Sigmoid colon (tissue), 7 donors: ENCODE data around the gene FOXP1. TPM values are rescaled to one million over a fixed set of nuclear protein-coding genes. Genes with fewer than 3 reads are reported as not detected.

Source experiments
- DNase-seq: peaks from one replicate; pipeline ENCODE4 v3.0.0-alpha.2; 2019
- H3K27ac ChIP-seq, 4 donors: fragments of 200-600 bp; sonication (generic); one replicate each; pipeline ENCODE4 v1.5.1; 2016 to 2019; ENCODE audit warnings: mild to moderate bottlenecking in 1 of 4
- H3K27me3 ChIP-seq, 3 donors: fragments of 200-600 bp; sonication (generic); one replicate each; pipeline ENCODE4 v1.5.1; 2019; ENCODE audit warnings: mild to moderate bottlenecking in 1 of 3
- H3K36me3 ChIP-seq, 4 donors: fragments of 200-600 bp; sonication (generic); one replicate each; pipeline ENCODE4 v1.5.1; 2016 to 2019
- H3K4me1 ChIP-seq, 4 donors: fragments of 200-600 bp; sonication (generic); one replicate each; pipeline ENCODE4 v1.5.1; 2017 to 2019
- H3K4me3 ChIP-seq, 4 donors: fragments of 200-600 bp; sonication (generic); one replicate each; pipeline ENCODE4 v1.5.1; 2017 to 2019; ENCODE audit warnings: mild to moderate bottlenecking in 2 of 4, moderate library complexity in 1 of 4
- H3K9me3 ChIP-seq, 4 donors: fragments of 200-600 bp in 3 of 4; sonication (generic) in 3 of 4; one replicate each; pipeline versions ENCODE4 v1.5.1 to v1.6.1; 2013 to 2019
- EP300 ChIP-seq, 4 donors: sonication (generic); formaldehyde crosslinking; IDR thresholded peaks; one replicate each; pipeline ENCODE4 v1.6.1; 2017; ENCODE audit warnings: antibody characterized with exemption in 4 of 4
- POLR2A ChIP-seq, 2 donors: fragments of 450-650 bp; IDR thresholded peaks; one replicate each; pipeline ENCODE4 v1.6.1; 2016; ENCODE audit warnings: antibody characterized with exemption in 2 of 2, mild to moderate bottlenecking in 2 of 2, moderate library complexity in 2 of 2
- POLR2AphosphoS5 ChIP-seq, 4 donors: sonication (generic); formaldehyde crosslinking; IDR thresholded peaks; one replicate each; pipeline ENCODE4 v1.6.1; 2017; ENCODE audit warnings: antibody characterized with exemption in 4 of 4
- WGBS, 2 donors: extraction: QIAGEN DNeasy Blood & Tissue Kit; methylation state at CpG; one replicate each; pipeline ENCODE4 v1.1.7; 2013; 5-methylcytosine and 5-hydroxymethylcytosine counted together
- intact Hi-C: fragments of 100-400 bp; cut with DNase I; formaldehyde crosslinking; loops from one replicate; pipeline ENCODE4 v1.15.1; 2023
- polyA plus RNA-seq, 3 donors: library from polyadenylated mRNA; stranded (reverse); fragments of 200-250 nt; gene quantifications; one replicate each; pipeline ENCODE4 v1.2.3, GENCODE V29; 2013
- total RNA-seq, 4 donors: library from RNA; depleted of rRNA; stranded (reverse); fragments of >200 nt; gene quantifications; one replicate each; pipeline ENCODE4 v1.1.0, GENCODE V29; 2016
- TF ChIP-seq, protein P1 (sequence below), 4 experiments: fragments of 450-650 bp in 3 of 4; fragments of 200-600 bp in 1 of 4; IDR thresholded peaks; one replicate each; pipeline ENCODE4 v1.5.1; 2016 to 2019; ENCODE audit warnings: antibody characterized with exemption in 4 of 4, mild to moderate bottlenecking in 3 of 4, moderate library complexity in 2 of 4
- donor health status: healthy with polysubstance abuse.
- donor health status: Bipolar disorder and iron deficiency.
- donor health status: healthy.

The FOXP1 gene
- total and polyA plus RNA-seq, 7 donors = 13.8 to 232 (median 139) TPM

DNA sequence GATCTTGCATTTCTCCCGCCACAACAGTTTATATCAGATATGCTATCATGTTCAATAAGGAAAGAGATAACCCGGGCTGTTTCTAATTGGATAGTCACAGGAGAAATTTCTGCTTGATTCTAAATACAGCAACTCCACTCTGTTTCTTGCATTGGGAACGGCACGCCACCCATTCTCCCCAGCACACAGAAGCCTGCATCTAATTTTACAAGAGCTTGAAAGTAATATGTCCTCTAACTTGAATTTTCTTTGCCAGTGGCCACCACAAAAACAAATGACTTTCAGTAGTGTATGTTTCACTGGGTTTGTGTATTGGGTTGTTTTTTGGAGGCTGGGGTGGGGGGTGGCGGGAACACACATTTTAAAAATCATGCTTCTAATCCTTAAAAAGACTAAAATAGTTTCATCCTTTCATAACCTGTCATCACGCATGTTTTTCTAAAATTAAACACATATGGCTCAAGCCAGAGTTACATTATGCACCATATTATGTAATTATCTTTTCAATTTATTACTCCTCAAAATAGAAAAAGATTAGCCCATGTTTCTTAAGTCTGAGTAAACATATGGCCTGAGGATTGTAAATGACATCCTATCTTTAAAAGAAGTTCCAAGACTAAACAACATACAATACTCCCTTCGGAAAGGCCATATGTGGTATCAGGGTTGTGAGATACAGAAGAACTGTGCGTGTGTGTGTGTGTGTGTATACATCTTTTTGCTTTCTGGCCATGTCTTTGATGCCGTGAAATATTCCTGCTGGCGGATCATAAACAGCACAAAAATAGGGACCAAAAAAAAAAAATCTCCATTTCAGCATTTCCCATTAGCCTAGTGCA lies 176.3 kb downstream of the FOXP1 start:
- no peaks in the 10 kb centered on the region for H3K27me3 ChIP-seq
- no peaks in the 10 kb centered on the region for H3K4me1 ChIP-seq
- no peaks in the 10 kb centered on the region for H3K9me3 ChIP-seq
- intact Hi-C loops = no loop called here
- no peak for DNase-seq
- no peak overlapping the region for H3K27ac ChIP-seq
- WGBS, 2 donors = 85 to 91% methylated on average over 10 of the region's 10 CpGs
- TF ChIP-seq POLR2AphosphoS5 (IDR thresholded peaks at IDR 0.05) = no peak
- TF ChIP-seq EP300 (IDR thresholded peaks at IDR 0.05) = no peak
- no peak for TF ChIP-seq POLR2A (IDR thresholded peaks at IDR 0.05)
- TF ChIP-seq, protein P1, sequence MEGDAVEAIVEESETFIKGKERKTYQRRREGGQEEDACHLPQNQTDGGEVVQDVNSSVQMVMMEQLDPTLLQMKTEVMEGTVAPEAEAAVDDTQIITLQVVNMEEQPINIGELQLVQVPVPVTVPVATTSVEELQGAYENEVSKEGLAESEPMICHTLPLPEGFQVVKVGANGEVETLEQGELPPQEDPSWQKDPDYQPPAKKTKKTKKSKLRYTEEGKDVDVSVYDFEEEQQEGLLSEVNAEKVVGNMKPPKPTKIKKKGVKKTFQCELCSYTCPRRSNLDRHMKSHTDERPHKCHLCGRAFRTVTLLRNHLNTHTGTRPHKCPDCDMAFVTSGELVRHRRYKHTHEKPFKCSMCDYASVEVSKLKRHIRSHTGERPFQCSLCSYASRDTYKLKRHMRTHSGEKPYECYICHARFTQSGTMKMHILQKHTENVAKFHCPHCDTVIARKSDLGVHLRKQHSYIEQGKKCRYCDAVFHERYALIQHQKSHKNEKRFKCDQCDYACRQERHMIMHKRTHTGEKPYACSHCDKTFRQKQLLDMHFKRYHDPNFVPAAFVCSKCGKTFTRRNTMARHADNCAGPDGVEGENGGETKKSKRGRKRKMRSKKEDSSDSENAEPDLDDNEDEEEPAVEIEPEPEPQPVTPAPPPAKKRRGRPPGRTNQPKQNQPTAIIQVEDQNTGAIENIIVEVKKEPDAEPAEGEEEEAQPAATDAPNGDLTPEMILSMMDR (IDR thresholded peaks at IDR 0.05) = no peak
- H3K36me3 ChIP-seq = no peaks in the 10 kb centered on the region
- no peak overlapping the region for H3K4me3 ChIP-seq

DNA sequence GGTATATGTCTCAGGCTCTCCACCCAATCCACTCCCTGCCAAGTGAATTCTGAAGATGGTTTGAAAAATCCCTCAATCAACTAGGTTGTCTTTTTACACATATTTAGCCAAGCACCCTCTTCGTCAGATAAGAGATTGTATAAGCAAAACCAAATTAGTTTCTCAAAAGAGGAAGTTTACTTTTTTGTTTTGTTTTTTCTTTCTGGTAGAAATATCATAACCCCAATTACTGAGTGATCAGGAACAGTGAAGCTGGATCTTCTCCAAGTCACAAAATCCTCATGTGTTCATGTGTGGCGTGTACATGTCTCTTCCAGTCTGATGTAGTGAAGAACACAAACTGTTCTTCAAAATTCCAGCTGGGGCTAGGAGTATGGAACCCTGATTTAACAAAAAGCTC lies 180.6 kb downstream of the FOXP1 start:
- Histone ChIP-seq H3K36me3 (no peaks in the 10 kb centered on the region), H3K4me3 (no peak overlapping the region), H3K27ac (no peak overlapping the region), H3K27me3 (no peaks in the 10 kb centered on the region), H3K4me1 (peaks cover 0 to 21% (median 10%) of the 10 kb centered on the region in 4 donors), H3K9me3 (no peaks in the 10 kb centered on the region)
- WGBS, 2 donors = 59 to 71% methylated on average over 2 of the region's 2 CpGs
- intact Hi-C loops = no loop called here
- no peak for DNase-seq
- TF ChIP-seq EP300 (IDR thresholded peaks at IDR 0.05) = no peak

DNA sequence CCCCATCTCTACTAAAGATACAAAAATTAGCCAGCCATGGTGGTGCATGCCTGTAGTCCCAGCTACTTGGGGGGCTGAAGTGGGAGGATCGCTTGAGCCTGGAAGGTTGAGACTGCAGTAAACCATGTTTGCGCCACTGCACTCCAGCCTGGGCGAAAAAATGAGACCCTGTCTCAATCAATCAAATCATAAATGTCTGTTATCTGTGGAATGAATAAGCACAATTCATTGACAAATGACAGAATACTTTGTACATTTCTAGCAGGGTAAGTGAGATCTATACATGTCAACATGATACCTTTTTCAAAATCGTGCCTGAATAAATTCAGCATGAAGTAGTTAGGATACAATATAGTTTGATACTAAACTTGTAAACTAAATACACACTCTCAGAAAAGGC lies 181.2 kb downstream of the FOXP1 start:
- intact Hi-C loops = no loop called here
- Histone ChIP-seq H3K27me3 (no peaks in the 10 kb centered on the region), H3K36me3 (no peaks in the 10 kb centered on the region), H3K9me3 (no peaks in the 10 kb centered on the region), H3K4me1 (peaks cover 0 to 27% (median 15%) of the 10 kb centered on the region in 4 donors), H3K4me3 (no peak overlapping the region), H3K27ac (no peak overlapping the region)
- WGBS, 2 donors = 77 to 86% methylated on average over 4 of the region's 4 CpGs
- no peak for DNase-seq
- TF ChIP-seq EP300 (IDR thresholded peaks at IDR 0.05) = no peak
- TF ChIP-seq, protein P1 (IDR thresholded peaks at IDR 0.05) = no peak

DNA sequence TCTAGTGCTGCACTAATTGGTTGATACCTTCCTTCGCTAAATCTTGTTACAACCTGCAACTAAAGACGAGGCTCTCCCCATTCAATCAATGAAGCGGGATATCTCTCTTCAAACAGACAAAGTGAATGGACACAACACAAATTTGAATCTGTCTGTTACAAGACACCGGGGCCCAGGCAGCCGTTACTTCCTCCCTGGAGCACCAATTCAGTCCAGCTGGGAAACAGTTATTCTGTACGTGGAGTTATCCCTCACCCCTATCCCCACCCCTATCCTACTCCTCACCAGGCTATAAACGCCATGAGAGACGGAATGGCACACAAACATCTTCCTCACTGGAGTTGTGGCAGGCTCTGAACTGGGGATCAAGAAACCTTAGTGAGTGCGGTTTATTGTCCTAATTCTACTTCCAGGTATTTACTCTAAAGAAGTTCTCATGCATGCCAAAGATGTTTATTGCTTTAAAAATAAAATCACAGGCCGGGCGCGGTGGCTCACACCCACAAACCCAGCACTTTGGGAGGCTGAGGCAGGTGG lies 181.8 kb downstream of the FOXP1 start:
- intact Hi-C loops = no loop called here
- no peak overlapping the region for H3K27ac ChIP-seq
- H3K36me3 ChIP-seq = no peaks in the 10 kb centered on the region
- no peak overlapping the region for H3K4me3 ChIP-seq
- 25 to 66% methylated on average over 12 of the region's 12 CpGs for WGBS, 2 donors
- H3K4me1 ChIP-seq = peaks cover 0 to 30% (median 16%) of the 10 kb centered on the region in 4 donors
- no peak for TF ChIP-seq EP300 (IDR thresholded peaks at IDR 0.05)
- TF ChIP-seq POLR2A (IDR thresholded peaks at IDR 0.05) = no peak
- TF ChIP-seq, protein P1 (IDR thresholded peaks at IDR 0.05) = no peak
- TF ChIP-seq POLR2AphosphoS5 (IDR thresholded peaks at IDR 0.05) = no peak
- no peaks in the 10 kb centered on the region for H3K27me3 ChIP-seq
- H3K9me3 ChIP-seq = no peaks in the 10 kb centered on the region
- no peak for DNase-seq

DNA sequence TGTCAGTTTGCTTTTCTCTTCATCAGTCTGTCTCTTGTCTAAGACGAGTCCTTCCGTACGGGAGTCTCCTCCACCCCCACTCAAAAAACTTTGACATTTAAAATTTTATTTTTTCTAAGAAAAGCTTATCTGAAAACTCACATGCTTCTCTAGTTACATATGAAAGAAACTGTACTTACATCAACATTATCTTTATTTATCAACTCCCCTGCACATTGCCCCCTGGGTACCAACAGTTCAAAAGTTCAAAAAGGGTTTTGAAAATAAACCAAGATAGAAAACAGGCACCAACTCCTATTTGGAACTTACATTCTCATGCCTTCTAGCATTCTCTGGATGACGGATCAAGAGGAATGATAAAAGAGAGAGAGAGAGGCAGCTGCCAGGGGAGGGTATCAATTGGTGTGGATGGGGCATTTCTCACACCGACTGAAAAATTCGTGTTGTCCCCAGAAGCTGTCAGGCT lies 182.5 kb downstream of the FOXP1 start:
- no peak overlapping the region for H3K27ac ChIP-seq
- intact Hi-C loops = no loop called here
- no peaks in the 10 kb centered on the region for H3K27me3 ChIP-seq
- 77 to 87% methylated on average over 6 of the region's 6 CpGs for WGBS, 2 donors
- no peaks in the 10 kb centered on the region for H3K36me3 ChIP-seq
- TF ChIP-seq POLR2A (IDR thresholded peaks at IDR 0.05) (no peak), EP300 (IDR thresholded peaks at IDR 0.05) (no peak), POLR2AphosphoS5 (IDR thresholded peaks at IDR 0.05) (no peak)
- TF ChIP-seq, protein P1 (IDR thresholded peaks at IDR 0.05) = no peak
- no peak for DNase-seq
- peaks cover 0 to 35% (median 21%) of the 10 kb centered on the region in 4 donors for H3K4me1 ChIP-seq
- H3K9me3 ChIP-seq = no peaks in the 10 kb centered on the region
- H3K4me3 ChIP-seq = no peak overlapping the region
